ENCODE measurements around the gene HCST.

DNA sequence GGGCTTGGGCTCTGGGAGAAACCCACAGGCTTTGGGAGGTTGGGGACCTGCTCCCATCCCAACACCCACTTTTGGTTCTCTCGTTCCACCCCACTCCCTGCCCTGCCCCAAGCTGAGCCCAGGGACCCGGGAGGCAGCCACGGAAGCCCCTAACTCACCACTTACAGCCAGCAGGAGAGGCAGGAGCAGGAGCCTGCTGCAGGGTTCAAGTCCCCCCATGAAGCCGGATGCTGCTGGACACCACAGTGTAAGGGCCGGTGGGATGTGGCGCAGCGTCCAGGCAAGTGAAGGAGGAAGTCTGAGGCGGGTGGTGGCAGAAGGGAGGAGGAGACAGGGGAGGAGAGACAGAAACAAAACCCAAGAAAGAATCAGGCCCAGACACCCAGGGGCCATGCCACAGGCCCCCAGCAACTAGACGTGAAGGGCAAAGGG lies 5.7 kb downstream of the HCST start, which contains the start of gene TYROBP:
- TF ChIP-seq EP300 (IDR thresholded peaks at IDR 0.05): no peak
- TF ChIP-seq CTCF (IDR thresholded peaks at IDR 0.05): no peak
- no peak for TF ChIP-seq POLR2A (IDR thresholded peaks at IDR 0.05)

All from ovary (tissue), 3 donors.